ENCODE measurements around the gene RELN.

GRCh38 chr7:103996639-103997038, 7.2 kb upstream of the RELN start:
- TF ChIP-seq CTCF (IDR thresholded peaks at IDR 0.05) (no peak), ZFX (IDR thresholded peaks at IDR 0.05; ENCODE audit: borderline replicate concordance) (no peak)

Measured in 22Rv1 (cell line).